Measurements from ENCODE around the gene TOX2. TPM values are rescaled to one million over a fixed set of nuclear protein-coding genes. Genes with fewer than 3 reads are reported as not detected.

Gene TOX2
- total RNA-seq, 1 experiment from 2014 or later = 6.2 TPM

- peaks cover 61% of the 10 kb centered on the region for H3K4me1 ChIP-seq (replicated peaks)
Observed at GRCh38 chr20:43938932-43939761, 24.5 kb downstream of the TOX2 start.

GRCh38 chr20:43939762-43940121, 25.1 kb downstream of the TOX2 start:
- Histone ChIP-seq H3K27ac (peak overlapping the region; percentile 40), H3K9me3 (replicated peaks) (no peaks in the 10 kb centered on the region), H3K36me3 (no peaks in the 10 kb centered on the region), H3K4me3 (no peak overlapping the region), H3K4me1 (replicated peaks) (peaks cover 62% of the 10 kb centered on the region), H3K27me3 (replicated peaks) (no peaks in the 10 kb centered on the region)
- no peak for DNase-seq (ENCODE audit: low read depth in 1 of 2, low spot score in 2 of 2)

More at GRCh38 chr20:43938932-43939761, 24.5 kb downstream of the TOX2 start:
- H3K27ac ChIP-seq = peak overlapping the region; percentile 40
- H3K36me3 ChIP-seq = no peaks in the 10 kb centered on the region
- peak; percentile 92 to 94 for DNase-seq (ENCODE audit: low read depth in 1 of 2, low spot score in 2 of 2)
- no peaks in the 10 kb centered on the region for H3K27me3 ChIP-seq (replicated peaks)
- H3K9me3 ChIP-seq (replicated peaks) = no peaks in the 10 kb centered on the region
- no peak overlapping the region for H3K4me3 ChIP-seq

GRCh38 chr20:43940518-43941225, 26.0 kb downstream of the TOX2 start:
- no peak for DNase-seq (ENCODE audit: low read depth in 1 of 2, low spot score in 2 of 2)
- no peak overlapping the region for H3K27ac ChIP-seq
- no peaks in the 10 kb centered on the region for H3K27me3 ChIP-seq (replicated peaks)
- H3K9me3 ChIP-seq (replicated peaks) = no peaks in the 10 kb centered on the region
- H3K4me3 ChIP-seq = no peak overlapping the region
- peaks cover 62% of the 10 kb centered on the region for H3K4me1 ChIP-seq (replicated peaks)
- H3K36me3 ChIP-seq = no peaks in the 10 kb centered on the region

- peak overlapping the region; percentile 60 for H3K27ac ChIP-seq
- H3K9me3 ChIP-seq (replicated peaks) = no peaks in the 10 kb centered on the region
- H3K36me3 ChIP-seq = no peaks in the 10 kb centered on the region
- H3K4me1 ChIP-seq (replicated peaks) = peaks cover 62% of the 10 kb centered on the region
- no peaks in the 10 kb centered on the region for H3K27me3 ChIP-seq (replicated peaks)
- DNase-seq (ENCODE audit: low read depth in 1 of 2, low spot score in 2 of 2) = no peak
- no peak overlapping the region for H3K4me3 ChIP-seq
Observed at GRCh38 chr20:43941476-43942200, 27.0 kb downstream of the TOX2 start.

GRCh38 chr20:43942201-43942590, 27.5 kb downstream of the TOX2 start:
- peaks cover 4% of the 10 kb centered on the region; the same call in 1 of the 2 replicates for H3K36me3 ChIP-seq
- H3K4me3 ChIP-seq = no peak overlapping the region
- H3K9me3 ChIP-seq (replicated peaks) = no peaks in the 10 kb centered on the region
- peaks cover 65% of the 10 kb centered on the region for H3K4me1 ChIP-seq (replicated peaks)
- H3K27ac ChIP-seq = peak overlapping the region; percentile 60
- no peaks in the 10 kb centered on the region for H3K27me3 ChIP-seq (replicated peaks)
- no peak for DNase-seq (ENCODE audit: low read depth in 1 of 2, low spot score in 2 of 2)

GRCh38 chr20:43942667-43943285, 28.1 kb downstream of the TOX2 start:
- Histone ChIP-seq H3K9me3 (replicated peaks) (no peaks in the 10 kb centered on the region), H3K4me3 (no peak overlapping the region), H3K36me3 (peaks cover 6% of the 10 kb centered on the region; the same call in 1 of the 2 replicates), H3K27me3 (replicated peaks) (no peaks in the 10 kb centered on the region), H3K27ac (peak overlapping the region; percentile 60), H3K4me1 (replicated peaks) (peaks cover 68% of the 10 kb centered on the region)
- DNase-seq (ENCODE audit: low read depth in 1 of 2, low spot score in 2 of 2) = peak in 1 of 2 experiments; percentile 70

- H3K4me3 ChIP-seq = no peak overlapping the region
- no peak for DNase-seq (ENCODE audit: low read depth in 1 of 2, low spot score in 2 of 2)
- H3K27ac ChIP-seq = no peak overlapping the region; the same call in 1 of the 2 replicates
- peaks cover 67% of the 10 kb centered on the region for H3K4me1 ChIP-seq (replicated peaks)
- H3K9me3 ChIP-seq (replicated peaks) = no peaks in the 10 kb centered on the region
- H3K27me3 ChIP-seq (replicated peaks) = no peaks in the 10 kb centered on the region
- peaks cover 8% of the 10 kb centered on the region; the same call in 1 of the 2 replicates for H3K36me3 ChIP-seq
Observed at GRCh38 chr20:43943725-43944124, 29.1 kb downstream of the TOX2 start.

GRCh38 chr20:43944653-43945235, 30.1 kb downstream of the TOX2 start:
- H3K9me3 ChIP-seq (replicated peaks) = no peaks in the 10 kb centered on the region
- H3K4me1 ChIP-seq (replicated peaks) = peaks cover 56% of the 10 kb centered on the region
- H3K27ac ChIP-seq = no peak overlapping the region
- no peaks in the 10 kb centered on the region for H3K27me3 ChIP-seq (replicated peaks)
- H3K36me3 ChIP-seq = peaks cover 12% of the 10 kb centered on the region; the same call in 1 of the 2 replicates
- DNase-seq (ENCODE audit: low read depth in 1 of 2, low spot score in 2 of 2) = no peak
- no peak overlapping the region for H3K4me3 ChIP-seq

- Histone ChIP-seq H3K27ac (no peak overlapping the region), H3K4me3 (no peak overlapping the region), H3K9me3 (replicated peaks) (no peaks in the 10 kb centered on the region), H3K36me3 (peaks cover 18% of the 10 kb centered on the region; the same call in 1 of the 2 replicates), H3K4me1 (replicated peaks) (peaks cover 48% of the 10 kb centered on the region), H3K27me3 (replicated peaks) (no peaks in the 10 kb centered on the region)
- no peak for DNase-seq (ENCODE audit: low read depth in 1 of 2, low spot score in 2 of 2)
Observed at GRCh38 chr20:43945391-43946205, 30.9 kb downstream of the TOX2 start.

- Histone ChIP-seq H3K9me3 (replicated peaks) (no peaks in the 10 kb centered on the region), H3K4me1 (replicated peaks) (peaks cover 44% of the 10 kb centered on the region), H3K36me3 (peaks cover 19% of the 10 kb centered on the region; the same call in 1 of the 2 replicates), H3K27me3 (replicated peaks) (no peaks in the 10 kb centered on the region), H3K27ac (no peak overlapping the region), H3K4me3 (no peak overlapping the region)
- DNase-seq (ENCODE audit: low read depth in 1 of 2, low spot score in 2 of 2) = no peak
Observed at GRCh38 chr20:43946206-43946491, 31.5 kb downstream of the TOX2 start.

GRCh38 chr20:43946659-43947315, 32.1 kb downstream of the TOX2 start:
- peaks cover 39% of the 10 kb centered on the region for H3K4me1 ChIP-seq (replicated peaks)
- H3K4me3 ChIP-seq = no peak overlapping the region
- H3K9me3 ChIP-seq (replicated peaks) = no peaks in the 10 kb centered on the region
- H3K27me3 ChIP-seq (replicated peaks) = no peaks in the 10 kb centered on the region
- peaks cover 19% of the 10 kb centered on the region; the same call in 1 of the 2 replicates for H3K36me3 ChIP-seq
- H3K27ac ChIP-seq = no peak overlapping the region; the same call in 1 of the 2 replicates
- DNase-seq (ENCODE audit: low read depth in 1 of 2, low spot score in 2 of 2) = no peak

GRCh38 chr20:43947316-43947710, 32.7 kb downstream of the TOX2 start:
- H3K27me3 ChIP-seq (replicated peaks) = no peaks in the 10 kb centered on the region
- peak in 1 of 2 experiments; percentile 32 for DNase-seq (ENCODE audit: low read depth in 1 of 2, low spot score in 2 of 2)
- peaks cover 19% of the 10 kb centered on the region; the same call in 1 of the 2 replicates for H3K36me3 ChIP-seq
- H3K9me3 ChIP-seq (replicated peaks) = no peaks in the 10 kb centered on the region
- peaks cover 36% of the 10 kb centered on the region for H3K4me1 ChIP-seq (replicated peaks)
- no peak overlapping the region for H3K4me3 ChIP-seq
- H3K27ac ChIP-seq = peak overlapping the region; percentile 24

Data from SJSA1 (cell line).